ENCODE results near the gene C3.

GRCh38 chr19:6711605-6712004 lies 8.8 kb downstream of the C3 start:
- TF ChIP-seq, protein P1, sequence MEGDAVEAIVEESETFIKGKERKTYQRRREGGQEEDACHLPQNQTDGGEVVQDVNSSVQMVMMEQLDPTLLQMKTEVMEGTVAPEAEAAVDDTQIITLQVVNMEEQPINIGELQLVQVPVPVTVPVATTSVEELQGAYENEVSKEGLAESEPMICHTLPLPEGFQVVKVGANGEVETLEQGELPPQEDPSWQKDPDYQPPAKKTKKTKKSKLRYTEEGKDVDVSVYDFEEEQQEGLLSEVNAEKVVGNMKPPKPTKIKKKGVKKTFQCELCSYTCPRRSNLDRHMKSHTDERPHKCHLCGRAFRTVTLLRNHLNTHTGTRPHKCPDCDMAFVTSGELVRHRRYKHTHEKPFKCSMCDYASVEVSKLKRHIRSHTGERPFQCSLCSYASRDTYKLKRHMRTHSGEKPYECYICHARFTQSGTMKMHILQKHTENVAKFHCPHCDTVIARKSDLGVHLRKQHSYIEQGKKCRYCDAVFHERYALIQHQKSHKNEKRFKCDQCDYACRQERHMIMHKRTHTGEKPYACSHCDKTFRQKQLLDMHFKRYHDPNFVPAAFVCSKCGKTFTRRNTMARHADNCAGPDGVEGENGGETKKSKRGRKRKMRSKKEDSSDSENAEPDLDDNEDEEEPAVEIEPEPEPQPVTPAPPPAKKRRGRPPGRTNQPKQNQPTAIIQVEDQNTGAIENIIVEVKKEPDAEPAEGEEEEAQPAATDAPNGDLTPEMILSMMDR (IDR thresholded peaks at IDR 0.05), result no peak
- no peak for TF ChIP-seq POLR2A (IDR thresholded peaks at IDR 0.05)
